Liver (tissue), 9 donors: ENCODE results near the gene HDAC10. TPM values are rescaled to one million over a fixed set of nuclear protein-coding genes. Genes with fewer than 3 reads are reported as not detected.

Source experiments
- DNase-seq: peaks from one replicate; pipeline ENCODE4 v3.0.0-alpha.2; 2017; ENCODE audit warnings: low spot score
- H3K27ac ChIP-seq, 2 donors: one replicate each; pipeline ENCODE4 v1.7.0; 2013; ENCODE audit warnings: inconsistent platforms in 2 of 2, low read length in 2 of 2, control low read depth in 1 of 2, low read depth in 1 of 2, mild to moderate bottlenecking in 1 of 2
- H3K27me3 ChIP-seq, 4 donors: one replicate each; pipeline versions ENCODE4 v1.6.1 to v1.7.0; 2013; ENCODE audit warnings: low read length in 3 of 4, inconsistent platforms in 1 of 4, mild to moderate bottlenecking in 1 of 4, moderate library complexity in 1 of 4; ENCODE audit not compliant: control insufficient read depth in 4 of 4, insufficient read depth in 4 of 4
- H3K36me3 ChIP-seq, 4 donors: one replicate each; pipeline versions ENCODE4 v1.6.1 to v1.7.0; 2013; ENCODE audit warnings: low read length in 3 of 4, mild to moderate bottlenecking in 3 of 4, low read depth in 1 of 4, moderate library complexity in 1 of 4; ENCODE audit not compliant: control insufficient read depth in 4 of 4, insufficient read depth in 3 of 4
- H3K4me1 ChIP-seq, 4 donors: one replicate each; pipeline versions ENCODE4 v1.6.1 to v1.7.0; 2013; ENCODE audit warnings: low read length in 3 of 4, mild to moderate bottlenecking in 3 of 4, moderate library complexity in 1 of 4; ENCODE audit not compliant: control insufficient read depth in 4 of 4, insufficient read depth in 4 of 4
- H3K4me3 ChIP-seq, 3 donors: one replicate each; pipeline versions ENCODE4 v1.6.1 to v1.7.0; 2013; ENCODE audit warnings: low read length in 3 of 3, control low read depth in 1 of 3, low read depth in 1 of 3, mild to moderate bottlenecking in 1 of 3
- H3K9ac ChIP-seq, 2 donors: one replicate each; pipeline ENCODE4 v1.7.0; 2013; ENCODE audit warnings: low read length in 2 of 2, mild to moderate bottlenecking in 2 of 2, moderate library complexity in 2 of 2, control low read depth in 1 of 2, low read depth in 1 of 2
- H3K9me3 ChIP-seq, 4 donors: one replicate each; pipeline versions ENCODE4 v1.6.1 to v1.7.0; 2013; ENCODE audit warnings: low read length in 3 of 4; ENCODE audit not compliant: control insufficient read depth in 4 of 4
- EGR1 ChIP-seq, 2 donors: IDR thresholded peaks; 2 replicates each; pipeline ENCODE4 v1.6.1; 2016 to 2018; ENCODE audit warnings: antibody characterized with exemption in 2 of 2, low read depth in 2 of 2
- FOXA1 ChIP-seq: IDR thresholded peaks from 2 replicates; pipeline ENCODE4 v1.6.1; 2016; ENCODE audit warnings: antibody characterized with exemption
- FOXA2 ChIP-seq: IDR thresholded peaks from 2 replicates; pipeline ENCODE4 v1.6.1; 2016; ENCODE audit warnings: antibody characterized with exemption
- GABPA ChIP-seq, 2 donors: IDR thresholded peaks in 1 of 2; conservative IDR thresholded peaks in 1 of 2; 2 replicates each; pipeline ENCODE4 v1.6.1; 2016; ENCODE audit warnings: antibody characterized with exemption in 2 of 2, mild to moderate bottlenecking in 1 of 2, moderate library complexity in 1 of 2
- HNF4A ChIP-seq, 2 donors: conservative IDR thresholded peaks; 2 replicates each; pipeline ENCODE4 v1.6.1; 2016; ENCODE audit warnings: antibody characterized with exemption in 2 of 2, mild to moderate bottlenecking in 2 of 2
- HNF4G ChIP-seq: IDR thresholded peaks from 2 replicates; pipeline ENCODE4 v1.6.1; 2016; ENCODE audit warnings: antibody characterized with exemption
- JUND ChIP-seq, 2 donors: IDR thresholded peaks; 2 replicates each; pipeline ENCODE4 v1.6.1; 2016; ENCODE audit warnings: antibody characterized with exemption in 2 of 2
- NR2F2 ChIP-seq: IDR thresholded peaks from 2 replicates; pipeline ENCODE4 v1.6.1; 2016; ENCODE audit warnings: antibody characterized with exemption
- RAD21 ChIP-seq, 2 donors: IDR thresholded peaks; 2 replicates each; pipeline ENCODE4 v1.6.1; 2016; ENCODE audit warnings: antibody characterized with exemption in 2 of 2, mild to moderate bottlenecking in 2 of 2
- RXRA ChIP-seq, 2 donors: IDR thresholded peaks; 2 replicates each; pipeline ENCODE4 v1.6.1; 2017 to 2018; ENCODE audit warnings: antibody characterized with exemption in 2 of 2, mild to moderate bottlenecking in 1 of 2
- SP1 ChIP-seq: IDR thresholded peaks from 2 replicates; pipeline ENCODE4 v1.6.1; 2018; ENCODE audit warnings: antibody characterized with exemption, mild to moderate bottlenecking
- TAF1 ChIP-seq: conservative IDR thresholded peaks from 2 replicates; pipeline ENCODE4 v1.6.1; 2016; ENCODE audit warnings: antibody characterized with exemption, mild to moderate bottlenecking
- YY1 ChIP-seq: IDR thresholded peaks from 2 replicates; pipeline ENCODE4 v1.6.1; 2016; ENCODE audit warnings: antibody characterized with exemption, mild to moderate bottlenecking
- whole genome bisulfite sequencing: extraction: QIAGEN DNeasy Blood & Tissue Kit; methylation state at CpG from one replicate; pipeline ENCODE4 v1.1.7; 2013; 5-methylcytosine and 5-hydroxymethylcytosine counted together
- polyA plus RNA-seq, 2 donors: library from polyadenylated mRNA; stranded (reverse) in 1 of 2; unstranded in 1 of 2; fragments of 200-250 nt in 1 of 2; fragments of >200 nt in 1 of 2; fragmentation: Nextera tagmentation in 1 of 2; extraction: Ambion mirVana in 1 of 2; gene quantifications; one replicate each; pipeline versions ENCODE4 v1.2.1 to v1.2.3, GENCODE V29; 2013 to 2015
- total RNA-seq, 2 donors: library from RNA; depleted of rRNA; stranded (reverse); fragments of >200 nt; gene quantifications; one replicate each; pipeline ENCODE4 v1.2.3, GENCODE V29; 2014
- TF ChIP-seq, protein P1 (sequence below): IDR thresholded peaks from 2 replicates; pipeline ENCODE4 v1.6.1; 2016; ENCODE audit warnings: antibody characterized with exemption
- TF ChIP-seq, protein P2 (sequence below): IDR thresholded peaks from 2 replicates; pipeline ENCODE4 v1.6.1; 2016; ENCODE audit warnings: antibody characterized with exemption
- TF ChIP-seq, protein P3 (sequence below): IDR thresholded peaks from 2 replicates; pipeline ENCODE4 v1.6.1; 2016; ENCODE audit warnings: antibody characterized with exemption, mild to moderate bottlenecking
- TF ChIP-seq, protein P4 (sequence below): IDR thresholded peaks from 2 replicates; pipeline ENCODE4 v1.6.1; 2016; ENCODE audit warnings: antibody characterized with exemption
- TF ChIP-seq, protein P5 (sequence below): fragments of 150-350 bp; IDR thresholded peaks from 2 replicates; pipeline ENCODE4 v1.5.1; 2017; ENCODE audit warnings: improper control_type of control experiment, low read depth, low read length; ENCODE audit not compliant: missing input control
- donor health status: healthy.
- donor health status: healthy.
- donor health status: healthy.
- donor health status: healthy.
- donor health status: healthy.

Gene HDAC10
- total and polyA plus RNA-seq, 4 donors = 6.2 to 18.2 (median 13.6) TPM

DNA sequence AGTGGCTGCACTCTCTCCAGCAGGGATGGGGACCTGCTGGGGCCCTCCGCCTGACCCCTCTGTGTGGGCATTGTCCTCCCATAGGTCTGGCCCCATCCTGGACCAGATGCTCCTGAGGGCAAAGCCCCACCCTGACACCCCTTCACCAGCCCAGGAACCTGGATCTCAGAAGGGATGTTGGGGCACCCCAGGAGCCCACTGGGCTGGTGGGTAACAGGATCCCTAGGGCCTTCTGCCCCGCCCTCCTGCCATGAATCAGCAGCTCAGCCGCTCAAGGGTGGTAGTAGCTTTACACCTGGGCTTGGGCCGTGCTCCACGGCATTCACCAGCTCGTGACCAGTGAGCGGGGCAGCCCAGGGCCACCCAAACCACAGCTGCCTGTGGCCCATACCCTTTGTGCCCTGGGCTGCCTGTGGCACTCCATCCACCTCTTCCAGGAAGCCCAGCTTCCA lies 11.4 kb upstream of the HDAC10 start (continued):
- TF ChIP-seq, protein P1, sequence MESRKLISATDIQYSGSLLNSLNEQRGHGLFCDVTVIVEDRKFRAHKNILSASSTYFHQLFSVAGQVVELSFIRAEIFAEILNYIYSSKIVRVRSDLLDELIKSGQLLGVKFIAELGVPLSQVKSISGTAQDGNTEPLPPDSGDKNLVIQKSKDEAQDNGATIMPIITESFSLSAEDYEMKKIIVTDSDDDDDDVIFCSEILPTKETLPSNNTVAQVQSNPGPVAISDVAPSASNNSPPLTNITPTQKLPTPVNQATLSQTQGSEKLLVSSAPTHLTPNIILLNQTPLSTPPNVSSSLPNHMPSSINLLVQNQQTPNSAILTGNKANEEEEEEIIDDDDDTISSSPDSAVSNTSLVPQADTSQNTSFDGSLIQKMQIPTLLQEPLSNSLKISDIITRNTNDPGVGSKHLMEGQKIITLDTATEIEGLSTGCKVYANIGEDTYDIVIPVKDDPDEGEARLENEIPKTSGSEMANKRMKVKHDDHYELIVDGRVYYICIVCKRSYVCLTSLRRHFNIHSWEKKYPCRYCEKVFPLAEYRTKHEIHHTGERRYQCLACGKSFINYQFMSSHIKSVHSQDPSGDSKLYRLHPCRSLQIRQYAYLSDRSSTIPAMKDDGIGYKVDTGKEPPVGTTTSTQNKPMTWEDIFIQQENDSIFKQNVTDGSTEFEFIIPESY = no peak
- TF ChIP-seq, protein P2, sequence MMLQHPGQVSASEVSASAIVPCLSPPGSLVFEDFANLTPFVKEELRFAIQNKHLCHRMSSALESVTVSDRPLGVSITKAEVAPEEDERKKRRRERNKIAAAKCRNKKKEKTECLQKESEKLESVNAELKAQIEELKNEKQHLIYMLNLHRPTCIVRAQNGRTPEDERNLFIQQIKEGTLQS = no peak
- TF ChIP-seq FOXA1 (no peak), TAF1 (no peak), RXRA (IDR thresholded peaks at IDR 0.05) (no peak), YY1 (no peak)

DNA sequence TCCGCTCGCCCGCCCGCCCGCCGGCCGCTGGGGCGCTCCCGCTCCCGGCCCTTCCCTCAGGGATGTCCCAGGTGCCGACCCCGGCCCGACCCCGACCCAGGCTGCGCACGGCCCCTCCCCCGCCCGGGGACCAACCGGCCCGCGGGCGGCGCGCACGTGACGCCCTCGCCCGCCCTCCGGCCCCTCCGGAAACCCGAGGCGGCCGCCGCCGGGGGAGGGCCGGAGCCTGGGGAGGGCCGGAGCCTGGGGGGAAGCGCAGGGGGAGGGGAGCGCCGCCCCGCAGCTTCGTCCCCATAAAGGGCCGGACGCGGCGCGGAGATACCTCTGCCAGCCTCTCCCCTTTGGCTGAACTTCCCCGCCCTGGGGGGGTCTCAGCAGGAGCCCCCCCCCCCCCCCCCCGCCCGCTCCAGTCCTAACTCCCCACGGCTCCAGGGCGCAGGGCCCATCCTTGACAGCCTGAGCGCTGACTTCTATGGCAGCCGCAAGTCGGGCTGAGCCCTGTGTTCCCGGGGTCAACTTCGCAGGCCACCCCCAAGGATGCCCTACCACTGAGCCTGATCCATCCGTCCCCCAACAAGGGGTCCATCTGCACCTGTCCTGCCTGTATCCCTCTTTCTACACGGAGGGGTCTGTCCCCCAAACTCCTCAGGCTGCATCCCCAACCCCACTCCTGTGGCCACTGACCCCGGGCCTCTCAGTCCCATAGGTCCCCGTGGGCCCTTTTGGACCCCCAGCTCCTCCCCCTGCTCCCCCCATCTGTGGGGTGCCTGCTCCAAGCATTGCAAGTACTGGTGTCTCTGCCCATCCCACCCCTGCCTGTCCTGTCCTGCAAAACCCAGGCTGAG lies 10.8 kb upstream of the HDAC10 start, which contains the start of gene MAPK12:
Gene MAPK12 (minus strand): TSS at position 69 of the 845 bp plus-strand sequence. CDS start 174 bp downstream, outside the sequence.
- TF ChIP-seq, protein P3, sequence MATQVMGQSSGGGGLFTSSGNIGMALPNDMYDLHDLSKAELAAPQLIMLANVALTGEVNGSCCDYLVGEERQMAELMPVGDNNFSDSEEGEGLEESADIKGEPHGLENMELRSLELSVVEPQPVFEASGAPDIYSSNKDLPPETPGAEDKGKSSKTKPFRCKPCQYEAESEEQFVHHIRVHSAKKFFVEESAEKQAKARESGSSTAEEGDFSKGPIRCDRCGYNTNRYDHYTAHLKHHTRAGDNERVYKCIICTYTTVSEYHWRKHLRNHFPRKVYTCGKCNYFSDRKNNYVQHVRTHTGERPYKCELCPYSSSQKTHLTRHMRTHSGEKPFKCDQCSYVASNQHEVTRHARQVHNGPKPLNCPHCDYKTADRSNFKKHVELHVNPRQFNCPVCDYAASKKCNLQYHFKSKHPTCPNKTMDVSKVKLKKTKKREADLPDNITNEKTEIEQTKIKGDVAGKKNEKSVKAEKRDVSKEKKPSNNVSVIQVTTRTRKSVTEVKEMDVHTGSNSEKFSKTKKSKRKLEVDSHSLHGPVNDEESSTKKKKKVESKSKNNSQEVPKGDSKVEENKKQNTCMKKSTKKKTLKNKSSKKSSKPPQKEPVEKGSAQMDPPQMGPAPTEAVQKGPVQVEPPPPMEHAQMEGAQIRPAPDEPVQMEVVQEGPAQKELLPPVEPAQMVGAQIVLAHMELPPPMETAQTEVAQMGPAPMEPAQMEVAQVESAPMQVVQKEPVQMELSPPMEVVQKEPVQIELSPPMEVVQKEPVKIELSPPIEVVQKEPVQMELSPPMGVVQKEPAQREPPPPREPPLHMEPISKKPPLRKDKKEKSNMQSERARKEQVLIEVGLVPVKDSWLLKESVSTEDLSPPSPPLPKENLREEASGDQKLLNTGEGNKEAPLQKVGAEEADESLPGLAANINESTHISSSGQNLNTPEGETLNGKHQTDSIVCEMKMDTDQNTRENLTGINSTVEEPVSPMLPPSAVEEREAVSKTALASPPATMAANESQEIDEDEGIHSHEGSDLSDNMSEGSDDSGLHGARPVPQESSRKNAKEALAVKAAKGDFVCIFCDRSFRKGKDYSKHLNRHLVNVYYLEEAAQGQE = no peak
- no peak for TF ChIP-seq HNF4A (conservative IDR thresholded peaks at IDR 0.05)
- TF ChIP-seq, protein P4, sequence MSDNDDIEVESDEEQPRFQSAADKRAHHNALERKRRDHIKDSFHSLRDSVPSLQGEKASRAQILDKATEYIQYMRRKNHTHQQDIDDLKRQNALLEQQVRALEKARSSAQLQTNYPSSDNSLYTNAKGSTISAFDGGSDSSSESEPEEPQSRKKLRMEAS = no peak
- TF ChIP-seq RXRA (IDR thresholded peaks at IDR 0.05) = no peak
- no peak for TF ChIP-seq RAD21 (IDR thresholded peaks at IDR 0.05)
- TF ChIP-seq FOXA1 = no peak
- no peak for TF ChIP-seq NR2F2
- TF ChIP-seq TAF1 = no peak
- TF ChIP-seq YY1 = no peak
- TF ChIP-seq HNF4G = no peak
- no peak for TF ChIP-seq SP1
- TF ChIP-seq FOXA2 = no peak
- no peak for TF ChIP-seq GABPA (IDR thresholded peaks at IDR 0.05 in 1 of 2, conservative IDR thresholded peaks at IDR 0.05 in 1 of 2)
- no peak for TF ChIP-seq EGR1 (IDR thresholded peaks at IDR 0.05; ENCODE audit: low read depth in 2 of 2)
- TF ChIP-seq, protein P5, sequence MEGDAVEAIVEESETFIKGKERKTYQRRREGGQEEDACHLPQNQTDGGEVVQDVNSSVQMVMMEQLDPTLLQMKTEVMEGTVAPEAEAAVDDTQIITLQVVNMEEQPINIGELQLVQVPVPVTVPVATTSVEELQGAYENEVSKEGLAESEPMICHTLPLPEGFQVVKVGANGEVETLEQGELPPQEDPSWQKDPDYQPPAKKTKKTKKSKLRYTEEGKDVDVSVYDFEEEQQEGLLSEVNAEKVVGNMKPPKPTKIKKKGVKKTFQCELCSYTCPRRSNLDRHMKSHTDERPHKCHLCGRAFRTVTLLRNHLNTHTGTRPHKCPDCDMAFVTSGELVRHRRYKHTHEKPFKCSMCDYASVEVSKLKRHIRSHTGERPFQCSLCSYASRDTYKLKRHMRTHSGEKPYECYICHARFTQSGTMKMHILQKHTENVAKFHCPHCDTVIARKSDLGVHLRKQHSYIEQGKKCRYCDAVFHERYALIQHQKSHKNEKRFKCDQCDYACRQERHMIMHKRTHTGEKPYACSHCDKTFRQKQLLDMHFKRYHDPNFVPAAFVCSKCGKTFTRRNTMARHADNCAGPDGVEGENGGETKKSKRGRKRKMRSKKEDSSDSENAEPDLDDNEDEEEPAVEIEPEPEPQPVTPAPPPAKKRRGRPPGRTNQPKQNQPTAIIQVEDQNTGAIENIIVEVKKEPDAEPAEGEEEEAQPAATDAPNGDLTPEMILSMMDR = no peak
- TF ChIP-seq JUND (IDR thresholded peaks at IDR 0.05) = no peak
- TF ChIP-seq, protein P2 = no peak
- no peak within 1 kb of the TSS for H3K27ac ChIP-seq
- peaks cover 16 to 35% (median 29%) of the 10 kb centered on the region in 4 donors for H3K4me1 ChIP-seq
- peak within 1 kb of the TSS in 1 of 3 donors; percentile 59 for H3K4me3 ChIP-seq
- H3K9ac ChIP-seq = no peak within 1 kb of the TSS
- no peaks in the 10 kb centered on the region for H3K9me3 ChIP-seq
- no peak for DNase-seq
- H3K27me3 ChIP-seq = no peaks in the 10 kb centered on the region
- WGBS = 4% methylated on average over 61 of the region's 61 CpGs
- no peaks in the 10 kb centered on the region for H3K36me3 ChIP-seq
